ENCODE measurements around the gene ZNF432. TPM values are rescaled to one million over a fixed set of nuclear protein-coding genes. Genes with fewer than 3 reads are reported as not detected.
"Not testable (repeated sequence)": the region's sequence is repeated elsewhere in the genome, so short reads cannot be mapped to it uniquely, and the experiment has no call there.

ZNF432 gene
- polyA plus RNA-seq (ENCODE audit: insufficient read length in 3 of 3): 10 to 100 TPM; 20.0 to 27.8 (median 24.1) TPM
- long read RNA-seq, donor 1, partial matches to known transcripts: 7 of 9 reads
- long read RNA-seq, donor 1, other reads (novel, unspliced or antisense): 0 of 9 reads
- long read RNA-seq, donor 2, partial matches to known transcripts: 0 of 2 reads
- long read RNA-seq, donor 2, other reads (novel, unspliced or antisense): 0 of 2 reads
- long read RNA-seq, donor 3, partial matches to known transcripts: 0 of 2 reads
- long read RNA-seq, donor 3, other reads (novel, unspliced or antisense): 0 of 2 reads
- long read RNA-seq, donor 4, partial matches to known transcripts: 0 of 2 reads
- long read RNA-seq, donor 4, other reads (novel, unspliced or antisense): 0 of 2 reads
- long read RNA-seq, donor 5, partial matches to known transcripts: 0 of 2 reads
- long read RNA-seq, donor 5, other reads (novel, unspliced or antisense): 0 of 2 reads
- long read RNA-seq, donor 6, partial matches to known transcripts: 0 of 4 reads
- long read RNA-seq, donor 6, other reads (novel, unspliced or antisense): 0 of 4 reads
- long read RNA-seq, donor 7, partial matches to known transcripts: 0 of 3 reads
- long read RNA-seq, donor 7, other reads (novel, unspliced or antisense): 0 of 3 reads
- long read RNA-seq, donor 8, partial matches to known transcripts: 0 of 2 reads
- long read RNA-seq, donor 8, other reads (novel, unspliced or antisense): 0 of 2 reads
- long read RNA-seq, donor 9, partial matches to known transcripts: 0 of 1 reads
- long read RNA-seq, donor 9, other reads (novel, unspliced or antisense): 0 of 1 reads
- long read RNA-seq, donor 10, partial matches to known transcripts: 0 of 1 reads
- long read RNA-seq, donor 10, other reads (novel, unspliced or antisense): 0 of 1 reads
- long read RNA-seq, donor 11, partial matches to known transcripts: 0 of 2 reads
- long read RNA-seq, donor 11, other reads (novel, unspliced or antisense): 0 of 2 reads
- long read RNA-seq, donor 12, partial matches to known transcripts: 0 of 4 reads
- long read RNA-seq, donor 12, other reads (novel, unspliced or antisense): 0 of 4 reads
- long read RNA-seq, donor 13, partial matches to known transcripts: 0 of 5 reads
- long read RNA-seq, donor 13, other reads (novel, unspliced or antisense): 0 of 5 reads
- long read RNA-seq, donor 14, partial matches to known transcripts: 0 of 3 reads
- long read RNA-seq, donor 14, other reads (novel, unspliced or antisense): 0 of 3 reads
- long read RNA-seq, donor 15, partial matches to known transcripts: 6 of 6 reads
- long read RNA-seq, donor 15, other reads (novel, unspliced or antisense): 0 of 6 reads
- long read RNA-seq, donor 16, partial matches to known transcripts: 0 of 4 reads
- long read RNA-seq, donor 16, other reads (novel, unspliced or antisense): 0 of 4 reads

GRCh38 chr19:52048555-52049501 is at the start of gene ZNF432:
Gene ZNF432 (minus strand): TSS chr19:52048838. CDS start chr19:52046868, 1,970 bp downstream.
- DNase-seq: peak; percentile 97

GRCh38 chr19:52096416-52096815 is 47.8 kb upstream of the ZNF432 start:
- not testable (repeated sequence) for DNase-seq

GRCh38 chr19:52095172-52096014 is 46.8 kb upstream of the ZNF432 start, which contains the start of gene ZNF841:
Gene ZNF841 (minus strand): TSS chr19:52095765. CDS start chr19:52084801, 10,964 bp downstream.
- peak; percentile 90 for DNase-seq

- no peak for DNase-seq
Observed at GRCh38 chr19:52094526-52095130, 46.0 kb upstream of the ZNF432 start.

- DNase-seq: no peak
Observed at GRCh38 chr19:52086481-52086880, 37.8 kb upstream of the ZNF432 start.

GRCh38 chr19:52070496-52070895 is 21.9 kb upstream of the ZNF432 start:
- DNase-seq: no peak

GRCh38 chr19:52069653-52070052 is 21.0 kb upstream of the ZNF432 start:
- no peak for DNase-seq

- DNase-seq: no peak
Observed at GRCh38 chr19:52066258-52066863, 17.7 kb upstream of the ZNF432 start.

- no peak for DNase-seq
Observed at GRCh38 chr19:52065399-52065798, 16.8 kb upstream of the ZNF432 start.

- not testable (repeated sequence) for DNase-seq
Observed at GRCh38 chr19:52056480-52056879, 7.8 kb upstream of the ZNF432 start.

GRCh38 chr19:52051736-52052135 is 3.1 kb upstream of the ZNF432 start:
- DNase-seq: not testable (repeated sequence)

GRCh38 chr19:52039169-52039568 is 9.5 kb downstream of the ZNF432 start:
- no peak for DNase-seq

- no peak for DNase-seq
Observed at GRCh38 chr19:52034051-52034728, 14.4 kb downstream of the ZNF432 start.

- DNase-seq: no peak
Observed at GRCh38 chr19:52028780-52029123, 19.9 kb downstream of the ZNF432 start.

- peak; percentile 91 for DNase-seq
Observed at GRCh38 chr19:52028027-52028779, 20.4 kb downstream of the ZNF432 start, which contains the start of gene ZNF614. Gene ZNF614 (minus strand): TSS chr19:52028379. CDS start chr19:52025745, 2,634 bp downstream.

- not testable (repeated sequence) for DNase-seq
Observed at GRCh38 chr19:52026255-52026990, 22.2 kb downstream of the ZNF432 start.
